Measurements from ENCODE around the gene DHRS2.
A peak's percentile ranks its signal among the peaks of the same experiment; 100 is the strongest.
"Not testable (repeated sequence)": the region's sequence is repeated elsewhere in the genome, so short reads cannot be mapped to it uniquely, and the experiment has no call there.

DHRS2 gene

GRCh38 chr14:23650506-23650905 is 14.3 kb downstream of the DHRS2 start:
- DNase-seq = no peak

DNA sequence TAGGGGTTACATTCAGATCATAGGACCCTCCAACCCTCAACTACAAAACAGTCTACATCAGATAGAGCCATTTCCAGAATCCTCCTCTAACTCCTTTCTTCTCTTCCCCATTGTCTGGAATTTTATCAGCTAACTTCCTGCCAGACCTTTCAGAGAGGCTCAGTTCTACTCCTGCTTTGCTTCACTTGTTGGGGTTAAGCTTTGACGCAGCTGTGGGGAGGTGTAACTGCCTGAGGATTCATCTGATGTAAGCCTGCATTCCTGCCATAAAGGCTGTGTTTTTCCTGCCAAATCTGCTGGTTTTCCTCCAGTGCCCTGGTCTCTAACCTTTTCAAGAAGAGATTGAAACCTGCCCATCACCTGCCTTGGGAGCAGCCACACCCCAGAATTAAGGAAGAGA is 16.9 kb downstream of the DHRS2 start:
- no peak for DNase-seq

- no peak for DNase-seq
These were observed 18.1 kb downstream of the DHRS2 start for GRCh38 chr14:23654231-23654630.

- no peak for DNase-seq
These were observed 21.9 kb downstream of the DHRS2 start for GRCh38 chr14:23657959-23658470.

- DNase-seq = peak; percentile 30
These were observed 24.4 kb downstream of the DHRS2 start for GRCh38 chr14:23660290-23661226.

GRCh38 chr14:23661542-23661941 is 25.4 kb downstream of the DHRS2 start:
- DNase-seq = no peak

GRCh38 chr14:23663127-23663526 is 27.0 kb downstream of the DHRS2 start:
- no peak for DNase-seq

DNA sequence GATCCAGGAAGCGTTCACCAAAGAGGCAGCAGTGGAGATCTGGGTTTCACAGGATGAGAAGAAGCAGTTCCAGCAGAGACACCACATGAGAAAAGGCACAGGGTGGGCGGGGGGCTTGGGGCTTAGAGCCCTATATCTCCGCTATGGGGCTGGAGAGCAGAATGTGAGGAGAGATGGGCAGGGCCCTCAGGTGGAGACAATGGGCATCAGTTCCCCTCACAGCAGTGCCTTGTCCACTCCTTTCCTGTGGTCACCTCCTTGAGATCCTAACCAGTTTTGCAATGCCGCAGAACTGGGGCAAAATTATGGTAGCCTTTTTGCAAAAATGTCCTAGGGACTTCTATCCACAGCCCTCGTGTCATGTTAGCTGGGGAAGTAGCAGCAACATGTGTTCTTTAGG is 27.5 kb downstream of the DHRS2 start:
- DNase-seq = no peak

GRCh38 chr14:23664207-23664885 is 28.2 kb downstream of the DHRS2 start:
- DNase-seq = no peak

GRCh38 chr14:23665302-23666016 is 29.3 kb downstream of the DHRS2 start:
- no peak for DNase-seq

- DNase-seq = no peak
These were observed 31.0 kb downstream of the DHRS2 start for GRCh38 chr14:23667134-23667533.

DNA sequence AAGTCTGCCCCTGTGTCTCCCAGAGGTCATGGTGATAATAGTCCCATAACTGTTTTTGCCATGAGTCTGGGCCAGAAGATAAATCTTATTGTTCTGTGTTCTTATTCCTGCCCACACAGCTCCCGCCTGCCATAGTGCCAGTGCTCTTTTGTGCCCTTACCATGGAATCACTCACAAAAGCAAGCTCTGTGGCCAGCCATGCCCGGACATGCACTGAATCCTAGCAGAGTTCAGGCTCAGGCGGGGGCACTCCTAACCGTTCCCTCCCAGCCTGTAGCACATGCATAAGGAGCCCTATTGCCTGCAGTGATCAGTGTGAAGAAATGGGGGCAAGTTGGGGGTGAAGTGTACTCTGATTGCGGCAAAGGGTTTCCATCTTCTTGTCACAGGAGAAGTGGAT is 33.3 kb downstream of the DHRS2 start:
- DNase-seq = no peak

GRCh38 chr14:23670481-23670880 is 34.3 kb downstream of the DHRS2 start:
- no peak for DNase-seq

- no peak for DNase-seq
These were observed 36.0 kb downstream of the DHRS2 start for GRCh38 chr14:23672200-23672599.

- no peak for DNase-seq
These were observed 39.2 kb downstream of the DHRS2 start for GRCh38 chr14:23675337-23675736.

DNA sequence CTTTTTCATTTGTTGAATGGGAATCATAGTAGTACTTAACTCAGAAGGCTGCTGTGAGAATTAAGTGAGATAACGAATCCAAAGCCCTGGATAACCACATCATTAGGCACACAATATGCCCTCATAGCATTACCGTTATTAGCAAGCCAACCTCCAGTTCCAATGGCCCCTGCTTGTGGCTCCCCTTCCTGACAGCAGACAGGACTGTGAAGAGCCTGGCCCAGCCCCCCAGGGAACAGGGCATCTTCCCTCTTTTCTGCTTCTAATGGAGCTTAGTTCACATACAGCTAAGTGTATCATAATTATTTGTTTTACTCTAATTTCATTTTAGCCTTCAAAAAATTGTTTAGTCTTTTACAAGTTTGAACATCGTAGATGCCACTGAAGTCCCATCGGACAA is 39.7 kb downstream of the DHRS2 start:
- DNase-seq = no peak

- DNase-seq = no peak
These were observed 45.2 kb downstream of the DHRS2 start for GRCh38 chr14:23681337-23681736.

DNA sequence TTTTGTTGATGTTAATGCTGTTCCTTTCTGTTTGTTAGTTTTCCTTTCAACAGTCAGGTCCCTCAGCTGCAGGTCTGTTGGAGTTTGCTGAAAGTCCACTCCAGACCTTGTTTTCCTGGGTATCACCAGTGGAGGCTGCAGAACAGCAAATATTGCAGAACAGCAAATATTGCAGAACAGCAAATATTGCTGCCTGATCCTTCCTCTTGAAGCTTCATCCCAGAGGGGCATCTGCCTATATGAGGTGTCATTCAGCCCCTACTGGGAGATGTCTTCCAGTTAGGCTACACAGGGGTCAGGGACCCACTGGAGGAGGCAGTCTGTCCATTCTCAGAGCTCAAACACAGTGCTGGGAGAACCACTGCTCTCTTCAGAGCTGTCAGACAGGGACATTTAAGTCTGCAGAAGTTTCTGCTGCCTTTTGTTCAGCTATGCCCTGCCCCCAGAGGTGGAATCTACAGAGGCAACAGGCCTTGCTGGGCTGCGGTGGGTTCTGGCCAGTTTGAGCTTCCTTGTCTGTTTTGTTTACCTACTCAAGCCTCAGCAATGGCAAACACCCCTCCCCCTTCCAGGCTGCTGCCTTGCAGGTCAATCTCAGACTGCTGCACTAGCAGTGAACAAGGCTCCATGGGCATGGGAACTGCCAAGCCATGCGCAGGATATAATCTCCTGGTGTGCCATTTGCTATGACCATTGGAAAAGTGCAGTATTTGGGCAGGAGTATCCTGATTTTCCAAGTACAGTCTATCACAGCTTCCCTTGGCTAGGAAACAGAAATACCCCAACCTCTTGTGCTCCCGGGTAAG is 53.7 kb downstream of the DHRS2 start:
- DNase-seq = not testable (repeated sequence)

DNA sequence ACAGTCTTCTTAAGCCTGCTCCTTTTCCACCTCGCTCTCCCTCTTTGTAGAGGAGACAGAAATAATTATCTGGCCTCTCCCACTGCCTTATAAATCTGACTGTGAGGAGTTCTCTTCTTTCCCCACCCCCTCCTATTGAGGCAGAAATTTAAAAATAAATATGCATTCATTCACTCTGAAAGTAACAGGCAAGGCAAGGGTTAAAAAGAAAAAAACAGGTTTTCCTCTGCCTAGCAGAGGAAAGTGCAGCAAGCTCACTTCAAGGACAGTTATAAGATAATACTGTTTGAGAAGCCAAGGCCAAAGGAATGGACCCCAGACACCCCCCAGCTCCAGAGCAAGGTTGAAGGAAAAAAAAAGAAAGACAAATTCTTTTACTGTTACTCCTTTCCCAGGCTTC is 56.3 kb downstream of the DHRS2 start:
- no peak for DNase-seq

- DNase-seq = no peak
These were observed 57.1 kb downstream of the DHRS2 start for GRCh38 chr14:23693252-23693775.

DNA sequence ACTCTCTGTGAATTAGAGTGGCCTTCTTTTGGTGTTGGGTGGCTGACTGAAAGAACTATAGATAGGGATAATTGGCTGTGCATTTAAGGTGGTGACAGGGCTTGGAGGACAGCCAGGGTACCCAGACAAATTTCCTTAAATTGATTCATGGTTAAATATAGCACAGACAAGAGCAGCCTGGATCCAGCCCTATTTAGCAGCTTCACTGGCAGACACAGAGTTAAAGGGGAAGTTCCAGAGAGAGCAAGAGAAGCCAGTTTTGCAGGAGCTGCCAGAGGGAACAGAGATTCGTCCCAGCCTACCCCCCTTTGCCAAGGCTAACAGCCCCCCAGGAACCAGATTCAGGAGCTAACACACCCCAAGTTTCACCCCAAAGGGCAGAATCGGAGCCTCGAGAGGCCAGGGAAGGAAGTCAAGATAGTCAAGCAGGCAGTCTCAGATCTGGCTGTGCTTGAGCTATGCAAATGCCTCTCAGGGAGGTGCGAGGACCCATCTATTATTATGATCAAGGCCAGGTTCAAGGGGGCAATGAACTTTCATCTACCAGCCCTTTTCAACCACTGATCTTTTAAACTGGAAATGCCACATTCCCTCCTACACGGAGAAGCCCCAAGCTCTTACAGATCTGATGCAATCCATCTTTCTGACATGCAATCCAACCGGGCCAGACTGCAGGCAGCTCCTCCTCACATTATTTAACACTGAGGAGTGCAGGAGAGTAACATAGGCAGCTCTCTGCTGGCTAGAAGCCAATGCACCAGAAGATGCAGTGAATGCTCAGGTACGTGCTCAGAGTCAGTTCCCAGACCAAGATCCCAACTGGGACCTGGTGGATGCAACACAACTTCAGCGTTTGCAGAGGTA is 58.2 kb downstream of the DHRS2 start:
- DNase-seq = no peak

All from stimulated activated CD8-positive, alpha-beta memory T cell treated with anti-CD3 and anti-CD28 coated beads, Interleukin-4, amount 100 ng/mL, for 48 hours (primary cell).